Lower lobe of right lung (tissue), 2 donors: Measurements from ENCODE around the gene SOX8. TPM values are rescaled to one million over a fixed set of nuclear protein-coding genes. Genes with fewer than 3 reads are reported as not detected.

ENCODE experiments used
- ATAC-seq, 2 donors: fragments of 200-7000 bp; cut with Tn5 transposase; one replicate each; pipeline ENCODE4 v1.9.1; 2020 to 2022; ENCODE audit warnings: mild to moderate bottlenecking in 2 of 2, moderate library complexity in 2 of 2
- DNase-seq: peaks from one replicate; pipeline ENCODE4 v3.0.0-alpha.2; 2020
- H3K27ac ChIP-seq: fragments of 200-600 bp; one replicate; pipeline ENCODE4 v1.8.0; 2022
- H3K27me3 ChIP-seq: fragments of 200-600 bp; one replicate; pipeline ENCODE4 v1.8.0; 2022; ENCODE audit warnings: low read depth
- H3K36me3 ChIP-seq: fragments of 200-600 bp; one replicate; pipeline ENCODE4 v1.8.0; 2022; ENCODE audit warnings: mild to moderate bottlenecking
- H3K4me1 ChIP-seq: fragments of 200-600 bp; one replicate; pipeline ENCODE4 v1.8.0; 2022
- H3K4me3 ChIP-seq: fragments of 200-600 bp; one replicate; pipeline ENCODE4 v1.8.0; 2022; ENCODE audit warnings: mild to moderate bottlenecking
- H3K9me3 ChIP-seq: fragments of 200-600 bp; one replicate; pipeline ENCODE4 v1.8.0; 2022
- CTCF ChIP-seq: fragments of 200-600 bp; IDR thresholded peaks from one replicate; pipeline ENCODE4 v1.8.0; 2022; ENCODE audit warnings: antibody characterized with exemption, mild to moderate bottlenecking
- intact Hi-C: fragments of 100-400 bp; cut with DNase I; formaldehyde crosslinking; loops from one replicate; pipeline ENCODE4 v1.11.0; 2022
- total RNA-seq: library from RNA; stranded (reverse); fragmentation: NEBNext Ultra II Directional; extraction: Animal tissue kit (Norgen Biotek cat#: 25700); gene quantifications from one replicate; pipeline ENCODE4 v1.2.1, GENCODE V29; 2021
- donor health status: DM: no; HTN: yes; CAD: no; lungs with severe emphysema.

Gene SOX8
- total RNA-seq, 1 donor from 2014 or later = 0.15 TPM

- DNase-seq = no peak
- intact Hi-C loops = no loop called here
- no peak for TF ChIP-seq CTCF
These were observed 16.6 kb downstream of the SOX8 start for GRCh38 chr16:998211-998610.

GRCh38 chr16:998615-999014 lies 17.0 kb downstream of the SOX8 start:
- DNase-seq (no peak), ATAC-seq (no peak)
- no peaks in the 10 kb centered on the region for H3K36me3 ChIP-seq
- H3K4me1 ChIP-seq = peaks cover 3% of the 10 kb centered on the region
- H3K4me3 ChIP-seq = no peak overlapping the region
- TF ChIP-seq CTCF = no peak
- intact Hi-C loops = no loop called here
- no peak overlapping the region for H3K27ac ChIP-seq
- H3K9me3 ChIP-seq = peaks cover 7% of the 10 kb centered on the region
- H3K27me3 ChIP-seq = peaks cover 42% of the 10 kb centered on the region

More at GRCh38 chr16:998211-998610, 16.6 kb downstream of the SOX8 start:
- no peaks in the 10 kb centered on the region for H3K36me3 ChIP-seq
- H3K27ac ChIP-seq = peak overlapping the region; percentile 18
- H3K27me3 ChIP-seq = peaks cover 42% of the 10 kb centered on the region
- peaks cover 3% of the 10 kb centered on the region for H3K4me1 ChIP-seq
- peaks cover 7% of the 10 kb centered on the region for H3K9me3 ChIP-seq
- H3K4me3 ChIP-seq = no peak overlapping the region
- ATAC-seq = no peak

DNA sequence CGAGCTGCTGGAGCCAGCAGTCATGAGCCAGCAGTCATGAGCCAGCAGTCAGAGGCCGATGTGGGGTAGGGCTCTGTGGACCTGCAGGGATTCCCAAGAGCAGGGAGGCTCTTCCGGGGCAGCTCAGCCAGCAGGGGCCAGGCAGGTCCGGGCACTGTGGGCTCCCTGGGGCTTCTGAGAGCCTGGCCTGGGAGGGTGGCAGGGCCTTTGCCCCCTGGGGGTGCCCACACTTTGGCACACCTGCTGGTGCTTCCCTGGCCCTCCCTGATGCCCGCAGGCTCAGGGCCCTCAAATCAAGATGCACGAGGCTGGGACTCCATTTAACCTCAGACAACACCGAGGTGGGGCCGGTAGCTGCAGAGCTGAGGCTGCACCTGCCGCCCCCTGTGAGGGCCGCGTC lies 18.1 kb downstream of the SOX8 start:
- Histone ChIP-seq H3K9me3 (peaks cover 7% of the 10 kb centered on the region), H3K4me1 (peaks cover 3% of the 10 kb centered on the region), H3K27me3 (peaks cover 42% of the 10 kb centered on the region), H3K36me3 (no peaks in the 10 kb centered on the region), H3K27ac (no peak overlapping the region), H3K4me3 (no peak overlapping the region)
- no peak for ATAC-seq
- intact Hi-C loops = no loop called here
- no peak for TF ChIP-seq CTCF
- no peak for DNase-seq

GRCh38 chr16:1000608-1001007 lies 19.0 kb downstream of the SOX8 start:
- intact Hi-C loops = no loop called here
- no peak for TF ChIP-seq CTCF
- DNase-seq (no peak), ATAC-seq (no peak)
- peaks cover 3% of the 10 kb centered on the region for H3K4me1 ChIP-seq
- H3K36me3 ChIP-seq = no peaks in the 10 kb centered on the region
- no peaks in the 10 kb centered on the region for H3K9me3 ChIP-seq
- no peak overlapping the region for H3K27ac ChIP-seq
- peaks cover 42% of the 10 kb centered on the region for H3K27me3 ChIP-seq
- no peak overlapping the region for H3K4me3 ChIP-seq

DNA sequence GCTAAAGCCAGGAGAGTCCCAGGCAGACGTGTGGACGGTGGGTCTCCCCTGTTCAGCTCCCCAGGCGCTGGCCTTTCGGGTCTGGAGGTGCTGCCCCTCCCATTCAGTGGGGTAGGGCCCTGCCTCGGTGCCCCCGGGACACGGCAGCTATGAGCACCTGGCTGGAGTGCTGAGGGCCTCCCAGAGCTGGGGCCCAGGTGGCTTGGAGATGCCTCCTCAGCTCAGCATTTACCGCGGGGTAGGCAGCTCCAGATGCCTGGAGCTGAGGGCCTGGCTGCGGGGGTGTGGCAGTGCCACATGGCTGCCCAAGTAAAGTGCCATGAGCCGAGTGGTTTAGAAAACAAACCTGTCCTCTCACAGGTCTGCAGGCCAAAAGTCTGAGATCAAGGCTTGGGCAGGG lies 19.5 kb downstream of the SOX8 start:
- Histone ChIP-seq H3K36me3 (no peaks in the 10 kb centered on the region), H3K4me3 (no peak overlapping the region), H3K27ac (no peak overlapping the region), H3K4me1 (peaks cover 3% of the 10 kb centered on the region), H3K27me3 (peaks cover 42% of the 10 kb centered on the region), H3K9me3 (no peaks in the 10 kb centered on the region)
- ATAC-seq (no peak), DNase-seq (no peak)
- intact Hi-C loops = no loop called here
- no peak for TF ChIP-seq CTCF
